CD14-positive monocyte (primary cell): ENCODE measurements around the gene NCCRP1. TPM values are rescaled to one million over a fixed set of nuclear protein-coding genes. Genes with fewer than 3 reads are reported as not detected.
A peak's percentile ranks its signal among the peaks of the same experiment; 100 is the strongest.

Experiments
- DNase-seq, 3 donors: peaks; one replicate each; pipeline ENCODE4 v3.0.0-alpha.2; 2011 to 2022
- H2AFZ ChIP-seq: 2 replicates; pipeline ENCODE4 v1.6.0; 2012; ENCODE audit warnings: mild to moderate bottlenecking, low read depth, low read length, inconsistent platforms; ENCODE audit not compliant: insufficient read depth, poor library complexity, severe bottlenecking
- H3K27ac ChIP-seq, 2 donors: 1 replicate in 1 of 2; 2 replicates in 1 of 2; pipeline ENCODE4 v1.5.1; 2012 to 2013; ENCODE audit warnings: low read length in 2 of 2, control low read depth in 1 of 2, inconsistent platforms in 1 of 2, low read depth in 1 of 2, mild to moderate bottlenecking in 1 of 2
- H3K27me3 ChIP-seq, 2 donors: one replicate each; pipeline versions ENCODE4 v1.6.0 to v1.6.1; 2011 to 2013; ENCODE audit warnings: low read length in 2 of 2; ENCODE audit not compliant: control insufficient read depth in 2 of 2, insufficient read depth in 2 of 2
- H3K36me3 ChIP-seq, 2 donors: replicated peaks in 1 of 2; 1 replicate in 1 of 2; 2 replicates in 1 of 2; pipeline versions ENCODE4 v1.5.1 to v1.6.1; 2012 to 2013; ENCODE audit warnings: low read length in 2 of 2, control low read depth in 1 of 2, inconsistent platforms in 1 of 2, mild to moderate bottlenecking in 1 of 2; ENCODE audit not compliant: insufficient read depth in 2 of 2, control insufficient read depth in 1 of 2
- H3K4me1 ChIP-seq, 2 donors: 1 replicate in 1 of 2; 2 replicates in 1 of 2; pipeline versions ENCODE4 v1.5.1 to v1.6.1; 2012 to 2013; ENCODE audit warnings: low read length in 2 of 2, control low read depth in 1 of 2, inconsistent platforms in 1 of 2, mild to moderate bottlenecking in 1 of 2, moderate library complexity in 1 of 2; ENCODE audit not compliant: insufficient read depth in 2 of 2, control insufficient read depth in 1 of 2
- H3K4me2 ChIP-seq: replicated peaks from 2 replicates; pipeline ENCODE3; 2012; ENCODE audit warnings: low read length, moderate library complexity, mild to moderate bottlenecking; ENCODE audit not compliant: poor library complexity, severe bottlenecking; ENCODE audit errors: extremely low read depth
- H3K4me3 ChIP-seq, 3 experiments: fragments of 200-600 bp in 1 of 3; sonication (generic) in 1 of 3; replicated peaks in 1 of 3; 1 replicate in 2 of 3; 2 replicates in 1 of 3; pipeline ENCODE4 v1.5.1; 2011 to 2013; ENCODE audit warnings: low read length in 3 of 3, mild to moderate bottlenecking in 3 of 3, control low read depth in 2 of 3, low read depth in 2 of 3, inconsistent platforms in 1 of 3, moderate library complexity in 1 of 3
- H3K79me2 ChIP-seq: 2 replicates; pipeline ENCODE4 v1.6.0; 2012; ENCODE audit warnings: mild to moderate bottlenecking, control low read depth, inconsistent platforms, low read length, moderate library complexity; ENCODE audit not compliant: insufficient read depth
- H3K9ac ChIP-seq: 2 replicates; pipeline ENCODE4 v1.6.0; 2017; ENCODE audit warnings: low read length, mild to moderate bottlenecking; ENCODE audit not compliant: insufficient read depth, poor library complexity, severe bottlenecking
- H3K9me3 ChIP-seq, 2 donors: replicated peaks in 1 of 2; 1 replicate in 1 of 2; 2 replicates in 1 of 2; pipeline versions ENCODE4 v1.5.1 to v1.6.1; 2012 to 2013; ENCODE audit warnings: low read length in 2 of 2, control low read depth in 1 of 2; ENCODE audit not compliant: control insufficient read depth in 1 of 2, insufficient read depth in 1 of 2
- H4K20me1 ChIP-seq: 2 replicates; pipeline ENCODE4 v1.6.0; 2012; ENCODE audit warnings: mild to moderate bottlenecking, low read length, control low read depth, moderate library complexity; ENCODE audit not compliant: insufficient read depth
- H3K27ac Mint-ChIP-seq, 7 donors: one replicate each; pipeline ENCODE4 v1.8.0; 2020; ENCODE audit warnings: mild to moderate bottlenecking in 7 of 7, mixed read lengths in 7 of 7, moderate library complexity in 6 of 7, inconsistent platforms in 2 of 7
- H3K27me3 Mint-ChIP-seq, 3 donors: one replicate each; pipeline ENCODE4 v1.8.0; 2021 to 2022; ENCODE audit warnings: low read depth in 3 of 3, mild to moderate bottlenecking in 3 of 3, mixed read lengths in 3 of 3, moderate library complexity in 3 of 3, inconsistent platforms in 1 of 3
- H3K36me3 Mint-ChIP-seq, 2 donors: one replicate each; pipeline ENCODE4 v1.8.0; 2020; ENCODE audit warnings: mixed read lengths in 2 of 2, inconsistent platforms in 1 of 2, mild to moderate bottlenecking in 1 of 2
- H3K4me1 Mint-ChIP-seq: one replicate; pipeline ENCODE4 v1.8.0; 2020; ENCODE audit warnings: mild to moderate bottlenecking, mixed read lengths
- H3K4me3 Mint-ChIP-seq, 2 donors: one replicate each; pipeline ENCODE4 v1.8.0; 2020; ENCODE audit warnings: mild to moderate bottlenecking in 2 of 2, mixed read lengths in 2 of 2, moderate library complexity in 1 of 2
- H3K9me3 Mint-ChIP-seq, 7 donors: one replicate each; pipeline ENCODE4 v1.8.0; 2020 to 2022; ENCODE audit warnings: mixed read lengths in 7 of 7, mild to moderate bottlenecking in 6 of 7, moderate library complexity in 6 of 7, inconsistent platforms in 2 of 7
- CTCF ChIP-seq: fragments of 200-600 bp; IDR thresholded peaks from one replicate; pipeline ENCODE4 v1.8.0; 2022; ENCODE audit warnings: antibody characterized with exemption, mild to moderate bottlenecking
- WGBS: methylation state at CpG from one replicate; pipeline ENCODE4 v1.1.5; 2013; ENCODE audit warnings: missing lambda C conversion rate; ENCODE audit not compliant: insufficient coverage; 5-methylcytosine and 5-hydroxymethylcytosine counted together
- intact Hi-C, 2 donors: fragments of 100-400 bp; cut with micrococcal nuclease; formaldehyde crosslinking; loops; one replicate each; pipeline versions ENCODE4 v1.15.0 to v1.15.1; 2023
- polyA plus RNA-seq, 3 donors: library from polyadenylated mRNA; depleted of rRNA in 1 of 3; unstranded in 2 of 3; stranded (reverse) in 1 of 3; fragments of 300-500 nt in 2 of 3; fragments of >200 nt in 1 of 3; fragmentation: Illumina TruSeq in 2 of 3; gene quantifications; 1 replicate in 2 of 3; 2 replicates in 1 of 3; pipeline ENCODE4 v1.2.3, GENCODE V29; 2012 to 2021

NCCRP1 gene
- polyA plus RNA-seq, 3 donors = not detected

DNA sequence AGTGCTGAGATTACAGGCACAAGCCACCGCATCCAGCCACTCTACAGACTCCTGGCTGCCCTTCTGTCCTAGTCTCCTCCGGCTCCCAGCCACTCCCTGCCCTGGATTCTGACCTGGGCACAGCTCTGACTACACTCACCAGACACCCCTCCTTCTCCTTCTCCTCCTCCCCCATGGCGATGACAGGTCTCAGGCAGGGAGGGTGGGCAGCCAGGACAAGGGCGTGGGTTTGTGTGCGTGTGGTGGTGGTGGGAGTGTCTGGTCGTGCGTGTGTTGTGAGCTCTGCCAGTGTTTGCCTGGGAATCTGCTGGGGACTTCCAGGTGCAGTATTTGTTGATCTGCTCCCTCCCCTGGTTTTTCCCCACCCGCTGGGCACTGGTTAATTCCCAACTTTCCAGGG, 3.0 kb upstream of the NCCRP1 start:
- Mint-ChIP-seq H3K4me1 (peaks cover 3% of the 10 kb centered on the region), H3K36me3 (peaks cover 0 to 2% of the 10 kb centered on the region in 2 donors), H3K27ac (peak overlapping the region in 1 of 7 donors; percentile 16), H3K4me3 (no peak overlapping the region), H3K9me3 (peaks cover 0 to 7% (median 2%) of the 10 kb centered on the region in 7 donors), H3K27me3 (peaks cover 34 to 57% (median 34%) of the 10 kb centered on the region in 3 donors)
- Histone ChIP-seq H3K27ac (no peak overlapping the region), H3K4me1 (no peaks in the 10 kb centered on the region), H3K4me3 (no peak overlapping the region), H3K79me2 (no peaks in the 10 kb centered on the region), H3K27me3 (peaks cover 10 to 38% of the 10 kb centered on the region in 2 donors), H3K9me3 (peaks cover 0 to 9% of the 10 kb centered on the region in 2 donors), H3K9ac (no peak overlapping the region), H4K20me1 (no peaks in the 10 kb centered on the region), H2AFZ (no peak overlapping the region), H3K4me2 (no peak overlapping the region), H3K36me3 (no peaks in the 10 kb centered on the region)
- intact Hi-C loops = no loop called here
- DNase-seq = no peak
- WGBS = 75% methylated on average over 5 of the region's 8 CpGs
- TF ChIP-seq CTCF = no peak

- H3K9me3 Mint-ChIP-seq = peaks cover 0 to 7% (median 2%) of the 10 kb centered on the region in 7 donors
- 69% methylated on average over 3 of the region's 9 CpGs for WGBS
These were observed 1.8 kb upstream of the NCCRP1 start for GRCh38 chr19:39194832-39195542.

More at GRCh38 chr19:39194832-39195542, 1.8 kb upstream of the NCCRP1 start:
- H3K79me2 ChIP-seq = no peaks in the 10 kb centered on the region
- no peak overlapping the region for H3K4me3 Mint-ChIP-seq
- H3K4me3 ChIP-seq = no peak overlapping the region
- intact Hi-C loops = no loop called here
- H3K36me3 Mint-ChIP-seq = peaks cover 0 to 2% of the 10 kb centered on the region in 2 donors
- DNase-seq = no peak
- H4K20me1 ChIP-seq = no peaks in the 10 kb centered on the region
- no peak for TF ChIP-seq CTCF
- H3K4me2 ChIP-seq = no peak overlapping the region
- no peaks in the 10 kb centered on the region for H3K36me3 ChIP-seq
- peaks cover 10 to 40% of the 10 kb centered on the region in 2 donors for H3K27me3 ChIP-seq
- H3K27ac Mint-ChIP-seq = no peak overlapping the region
- H3K9me3 ChIP-seq = peaks cover 0 to 9% of the 10 kb centered on the region in 2 donors
- no peak overlapping the region for H3K27ac ChIP-seq
- no peak overlapping the region for H3K9ac ChIP-seq
- H3K4me1 ChIP-seq = no peaks in the 10 kb centered on the region
- H2AFZ ChIP-seq = no peak overlapping the region
- peaks cover 3% of the 10 kb centered on the region for H3K4me1 Mint-ChIP-seq
- peaks cover 33 to 64% (median 36%) of the 10 kb centered on the region in 3 donors for H3K27me3 Mint-ChIP-seq
